Measurements from ENCODE around the gene DENND2A. TPM values are rescaled to one million over a fixed set of nuclear protein-coding genes. Genes with fewer than 3 reads are reported as not detected.

DENND2A gene
- total RNA-seq, 2 donors from 2014 or later = not detected

- H3K9me3 Mint-ChIP-seq = no peaks in the 10 kb centered on the region
- H3K4me3 Mint-ChIP-seq = no peak overlapping the region
- peaks cover 9% of the 10 kb centered on the region for H3K4me1 Mint-ChIP-seq (ENCODE audit: low read depth)
- H3K36me3 Mint-ChIP-seq (ENCODE audit: insufficient read depth in 2 of 2) = no peaks in the 10 kb centered on the region
- no peak for ATAC-seq (replicated peaks in 1 of 2)
- peaks cover 15% of the 10 kb centered on the region for H3K27me3 Mint-ChIP-seq (ENCODE audit: low read depth)
- H3K27ac Mint-ChIP-seq = no peak overlapping the region
- DNase-seq = no peak
These were observed 46.4 kb downstream of the DENND2A start for GRCh38 chr7:140594131-140594691.

- no peak for DNase-seq
- no peak for ATAC-seq (replicated peaks in 1 of 2)
- peaks cover 15% of the 10 kb centered on the region for H3K27me3 Mint-ChIP-seq (ENCODE audit: low read depth)
- H3K9me3 Mint-ChIP-seq = no peaks in the 10 kb centered on the region
- H3K4me1 Mint-ChIP-seq (ENCODE audit: low read depth) = peaks cover 9% of the 10 kb centered on the region
- no peak overlapping the region for H3K27ac Mint-ChIP-seq
- no peak overlapping the region for H3K4me3 Mint-ChIP-seq
- no peaks in the 10 kb centered on the region for H3K36me3 Mint-ChIP-seq (ENCODE audit: insufficient read depth in 2 of 2)
These were observed 47.0 kb downstream of the DENND2A start for GRCh38 chr7:140593672-140593982.

GRCh38 chr7:140592964-140593671 lies 47.5 kb downstream of the DENND2A start:
- H3K27ac Mint-ChIP-seq = no peak overlapping the region
- ATAC-seq (replicated peaks in 1 of 2) = no peak
- H3K27me3 Mint-ChIP-seq (ENCODE audit: low read depth) = peaks cover 15% of the 10 kb centered on the region
- H3K4me1 Mint-ChIP-seq (ENCODE audit: low read depth) = peaks cover 9% of the 10 kb centered on the region
- H3K4me3 Mint-ChIP-seq = no peak overlapping the region
- DNase-seq = no peak
- H3K36me3 Mint-ChIP-seq (ENCODE audit: insufficient read depth in 2 of 2) = no peaks in the 10 kb centered on the region
- no peaks in the 10 kb centered on the region for H3K9me3 Mint-ChIP-seq

- no peaks in the 10 kb centered on the region for H3K36me3 Mint-ChIP-seq (ENCODE audit: insufficient read depth in 2 of 2)
- DNase-seq (no peak), ATAC-seq (replicated peaks in 1 of 2) (no peak)
- peaks cover 9% of the 10 kb centered on the region for H3K4me1 Mint-ChIP-seq (ENCODE audit: low read depth)
- H3K9me3 Mint-ChIP-seq = no peaks in the 10 kb centered on the region
- H3K27ac Mint-ChIP-seq = peak overlapping the region; percentile 11
- H3K4me3 Mint-ChIP-seq = no peak overlapping the region
- H3K27me3 Mint-ChIP-seq (ENCODE audit: low read depth) = peaks cover 11% of the 10 kb centered on the region
These were observed 49.3 kb downstream of the DENND2A start for GRCh38 chr7:140591180-140591902.

- Mint-ChIP-seq H3K4me3 (no peak overlapping the region), H3K4me1 (ENCODE audit: low read depth) (no peaks in the 10 kb centered on the region), H3K27me3 (ENCODE audit: low read depth) (no peaks in the 10 kb centered on the region), H3K36me3 (ENCODE audit: insufficient read depth in 2 of 2) (no peaks in the 10 kb centered on the region), H3K9me3 (no peaks in the 10 kb centered on the region), H3K27ac (no peak overlapping the region)
- DNase-seq = no peak
- no peak for ATAC-seq (replicated peaks in 1 of 2)
These were observed 53.4 kb downstream of the DENND2A start for GRCh38 chr7:140587243-140587642.

GRCh38 chr7:140586516-140586915 lies 54.1 kb downstream of the DENND2A start:
- H3K27ac Mint-ChIP-seq = no peak overlapping the region
- no peaks in the 10 kb centered on the region for H3K9me3 Mint-ChIP-seq
- no peak for ATAC-seq (replicated peaks in 1 of 2)
- no peaks in the 10 kb centered on the region for H3K27me3 Mint-ChIP-seq (ENCODE audit: low read depth)
- DNase-seq = no peak
- H3K36me3 Mint-ChIP-seq (ENCODE audit: insufficient read depth in 2 of 2) = no peaks in the 10 kb centered on the region
- H3K4me3 Mint-ChIP-seq = no peak overlapping the region
- no peaks in the 10 kb centered on the region for H3K4me1 Mint-ChIP-seq (ENCODE audit: low read depth)

GRCh38 chr7:140585333-140585732 lies 55.3 kb downstream of the DENND2A start:
- H3K9me3 Mint-ChIP-seq = no peaks in the 10 kb centered on the region
- H3K36me3 Mint-ChIP-seq (ENCODE audit: insufficient read depth in 2 of 2) = no peaks in the 10 kb centered on the region
- no peaks in the 10 kb centered on the region for H3K4me1 Mint-ChIP-seq (ENCODE audit: low read depth)
- H3K27ac Mint-ChIP-seq = no peak overlapping the region
- H3K27me3 Mint-ChIP-seq (ENCODE audit: low read depth) = no peaks in the 10 kb centered on the region
- no peak for DNase-seq
- no peak for ATAC-seq (replicated peaks in 1 of 2)
- no peak overlapping the region for H3K4me3 Mint-ChIP-seq

- Mint-ChIP-seq H3K9me3 (no peaks in the 10 kb centered on the region), H3K4me3 (no peak overlapping the region), H3K4me1 (ENCODE audit: low read depth) (no peaks in the 10 kb centered on the region), H3K27ac (no peak overlapping the region), H3K36me3 (ENCODE audit: insufficient read depth in 2 of 2) (no peaks in the 10 kb centered on the region), H3K27me3 (ENCODE audit: low read depth) (no peaks in the 10 kb centered on the region)
- DNase-seq = no peak
- ATAC-seq (replicated peaks in 1 of 2) = no peak
These were observed 56.3 kb downstream of the DENND2A start for GRCh38 chr7:140584195-140584851.

GRCh38 chr7:140581411-140581810 lies 59.2 kb downstream of the DENND2A start:
- Mint-ChIP-seq H3K9me3 (no peaks in the 10 kb centered on the region), H3K27ac (no peak overlapping the region), H3K36me3 (ENCODE audit: insufficient read depth in 2 of 2) (no peaks in the 10 kb centered on the region), H3K4me1 (ENCODE audit: low read depth) (no peaks in the 10 kb centered on the region), H3K27me3 (ENCODE audit: low read depth) (peaks cover 7% of the 10 kb centered on the region), H3K4me3 (no peak overlapping the region)
- ATAC-seq (replicated peaks in 1 of 2) (no peak), DNase-seq (no peak)

- H3K4me3 Mint-ChIP-seq = no peak overlapping the region
- ATAC-seq (replicated peaks in 1 of 2) = no peak
- no peak for DNase-seq
- H3K36me3 Mint-ChIP-seq (ENCODE audit: insufficient read depth in 2 of 2) = no peaks in the 10 kb centered on the region
- peaks cover 4% of the 10 kb centered on the region for H3K4me1 Mint-ChIP-seq (ENCODE audit: low read depth)
- no peak overlapping the region for H3K27ac Mint-ChIP-seq
- peaks cover 21% of the 10 kb centered on the region for H3K27me3 Mint-ChIP-seq (ENCODE audit: low read depth)
- no peaks in the 10 kb centered on the region for H3K9me3 Mint-ChIP-seq
These were observed 63.0 kb downstream of the DENND2A start for GRCh38 chr7:140577651-140578050.

- Mint-ChIP-seq H3K27me3 (ENCODE audit: low read depth) (peaks cover 21% of the 10 kb centered on the region), H3K9me3 (no peaks in the 10 kb centered on the region), H3K27ac (no peak overlapping the region), H3K4me1 (ENCODE audit: low read depth) (peaks cover 4% of the 10 kb centered on the region), H3K36me3 (ENCODE audit: insufficient read depth in 2 of 2) (no peaks in the 10 kb centered on the region), H3K4me3 (no peak overlapping the region)
- no peak for ATAC-seq (replicated peaks in 1 of 2)
- DNase-seq = no peak
These were observed 64.0 kb downstream of the DENND2A start for GRCh38 chr7:140576589-140576988.

GRCh38 chr7:140571538-140572122 lies 69.0 kb downstream of the DENND2A start:
- no peak overlapping the region for H3K27ac Mint-ChIP-seq
- no peak for DNase-seq
- ATAC-seq (replicated peaks in 1 of 2) = no peak
- H3K27me3 Mint-ChIP-seq (ENCODE audit: low read depth) = peaks cover 16% of the 10 kb centered on the region
- peaks cover 4% of the 10 kb centered on the region for H3K4me1 Mint-ChIP-seq (ENCODE audit: low read depth)
- H3K36me3 Mint-ChIP-seq (ENCODE audit: insufficient read depth in 2 of 2) = no peaks in the 10 kb centered on the region
- no peak overlapping the region for H3K4me3 Mint-ChIP-seq
- H3K9me3 Mint-ChIP-seq = no peaks in the 10 kb centered on the region

GRCh38 chr7:140570120-140570519 lies 70.5 kb downstream of the DENND2A start:
- ATAC-seq (replicated peaks in 1 of 2) (no peak), DNase-seq (no peak)
- Mint-ChIP-seq H3K27ac (no peak overlapping the region), H3K27me3 (ENCODE audit: low read depth) (peaks cover 13% of the 10 kb centered on the region), H3K9me3 (no peaks in the 10 kb centered on the region), H3K4me1 (ENCODE audit: low read depth) (peaks cover 4% of the 10 kb centered on the region), H3K36me3 (ENCODE audit: insufficient read depth in 2 of 2) (no peaks in the 10 kb centered on the region), H3K4me3 (no peak overlapping the region)

All from activated T-cell treated with anti-CD3 and anti-CD28 coated beads, Interleukin-2, amount 50 U/mL, for 72 hours (primary cell).